OCI-LY3 (cell line): ENCODE measurements around the gene ACKR4.
"Not testable (repeated sequence)": the region's sequence is repeated elsewhere in the genome, so short reads cannot be mapped to it uniquely, and the experiment has no call there.

ENCODE experiments used
- EZH2phosphoT487 ChIP-seq: fragments of 200-600 bp; shearing (Covaris generic); IDR thresholded peaks from 2 replicates; pipeline ENCODE4 v1.6.1; 2018; ENCODE audit warnings: antibody characterized with exemption, mixed run types, low read depth
- TF ChIP-seq, protein P1 (sequence below): fragments of 200-600, 300-600 bp; sonication (generic); IDR thresholded peaks from 2 replicates; pipeline ENCODE4 v1.5.1; 2014; ENCODE audit warnings: antibody characterized with exemption, low read length, low read depth

DNA sequence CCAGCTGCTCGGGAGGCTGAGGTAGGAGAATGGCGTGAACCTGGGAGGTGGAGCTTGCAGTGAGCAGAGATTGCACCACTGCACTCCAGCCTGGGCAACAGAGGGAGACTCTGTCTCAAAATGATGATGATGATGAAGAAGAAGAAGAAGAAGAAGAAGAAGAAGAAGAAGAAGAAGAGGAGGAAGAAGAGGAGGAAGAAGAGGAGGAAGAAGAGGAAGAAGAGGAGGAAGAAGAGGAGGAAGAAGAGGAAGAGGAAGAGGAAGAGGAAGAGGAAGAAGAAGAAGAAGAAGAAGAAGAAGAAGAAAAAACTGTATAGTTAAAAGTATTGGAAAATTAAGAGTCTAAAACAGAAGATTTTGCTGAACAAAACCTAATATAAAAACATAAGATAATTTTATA, 44.4 kb downstream of the ACKR4 start:
- TF ChIP-seq, protein P1, sequence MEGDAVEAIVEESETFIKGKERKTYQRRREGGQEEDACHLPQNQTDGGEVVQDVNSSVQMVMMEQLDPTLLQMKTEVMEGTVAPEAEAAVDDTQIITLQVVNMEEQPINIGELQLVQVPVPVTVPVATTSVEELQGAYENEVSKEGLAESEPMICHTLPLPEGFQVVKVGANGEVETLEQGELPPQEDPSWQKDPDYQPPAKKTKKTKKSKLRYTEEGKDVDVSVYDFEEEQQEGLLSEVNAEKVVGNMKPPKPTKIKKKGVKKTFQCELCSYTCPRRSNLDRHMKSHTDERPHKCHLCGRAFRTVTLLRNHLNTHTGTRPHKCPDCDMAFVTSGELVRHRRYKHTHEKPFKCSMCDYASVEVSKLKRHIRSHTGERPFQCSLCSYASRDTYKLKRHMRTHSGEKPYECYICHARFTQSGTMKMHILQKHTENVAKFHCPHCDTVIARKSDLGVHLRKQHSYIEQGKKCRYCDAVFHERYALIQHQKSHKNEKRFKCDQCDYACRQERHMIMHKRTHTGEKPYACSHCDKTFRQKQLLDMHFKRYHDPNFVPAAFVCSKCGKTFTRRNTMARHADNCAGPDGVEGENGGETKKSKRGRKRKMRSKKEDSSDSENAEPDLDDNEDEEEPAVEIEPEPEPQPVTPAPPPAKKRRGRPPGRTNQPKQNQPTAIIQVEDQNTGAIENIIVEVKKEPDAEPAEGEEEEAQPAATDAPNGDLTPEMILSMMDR: not testable (repeated sequence)
- TF ChIP-seq EZH2phosphoT487: not testable (repeated sequence)
